IMR-90 (cell line): ENCODE data around the gene FXYD6. TPM values are rescaled to one million over a fixed set of nuclear protein-coding genes. Genes with fewer than 3 reads are reported as not detected.

Experiments used
- ATAC-seq: fragments of 200-7000 bp; cut with Tn5 transposase; 2 replicates; pipeline ENCODE4 v1.9.1; 2020; ENCODE audit warnings: low read depth, mild to moderate bottlenecking, moderate library complexity
- BruUV-seq: library from RNA; stranded (reverse); fragments of 400-500 nt; replicated peaks from 2 replicates; lab custom pipeline; 2021; lab: Mats Ljungman, UMichigan
- CTCF ChIA-PET: fragments of 300-600 bp; formaldehyde crosslinking; extraction: SDS; loops from one replicate; lab custom pipeline; 2021; ENCODE audit warnings: antibody characterized with exemption; lab: Yijun Ruan, JAX
- POLR2A ChIA-PET: fragments of 300-600 bp; sonication (Branson Sonifier 250); formaldehyde crosslinking; loops from one replicate; lab custom pipeline; 2022; ENCODE audit warnings: antibody characterized with exemption; ENCODE audit not compliant: unreplicated experiment; lab: Charles Lee
- DNase-seq: peaks from one replicate; pipeline ENCODE4 v3.0.0; 2013
- H2AFZ ChIP-seq: replicated peaks from 2 replicates; pipeline ENCODE3; 2013; ENCODE audit warnings: low read length, mild to moderate bottlenecking; ENCODE audit not compliant: poor library complexity
- H2AK5ac ChIP-seq: 2 replicates; pipeline ENCODE4 v1.6.1; 2013; ENCODE audit warnings: low read depth, low read length, inconsistent platforms
- H2AK9ac ChIP-seq: replicated peaks from 2 replicates; pipeline ENCODE3; 2013; ENCODE audit warnings: mild to moderate bottlenecking, low read depth, low read length, moderate library complexity; ENCODE audit not compliant: poor library complexity
- H2BK120ac ChIP-seq: 2 replicates; pipeline ENCODE4 v1.6.1; 2013; ENCODE audit warnings: low read depth, low read length, inconsistent platforms
- H2BK15ac ChIP-seq: 3 replicates; pipeline ENCODE4 v1.6.1; 2013; ENCODE audit warnings: low read depth, low read length, inconsistent platforms
- H2BK20ac ChIP-seq: 2 replicates; pipeline ENCODE4 v1.6.1; 2013; ENCODE audit warnings: low read depth, mild to moderate bottlenecking, inconsistent platforms, low read length, moderate library complexity
- H2BK5ac ChIP-seq: 2 replicates; pipeline ENCODE4 v1.6.1; 2013; ENCODE audit warnings: mild to moderate bottlenecking, low read depth, low read length, inconsistent platforms; ENCODE audit not compliant: poor library complexity, severe bottlenecking
- H3K14ac ChIP-seq: replicated peaks from 2 replicates; pipeline ENCODE4 v1.6.1; 2013; ENCODE audit warnings: low read depth, low read length, inconsistent platforms
- H3K18ac ChIP-seq: 2 replicates; pipeline ENCODE4 v1.6.1; 2013; ENCODE audit warnings: low read depth, low read length, control low read depth
- H3K23ac ChIP-seq: 2 replicates; pipeline ENCODE4 v1.6.1; 2013; ENCODE audit warnings: low read depth, low read length, inconsistent platforms
- H3K27ac ChIP-seq: 2 replicates; pipeline ENCODE4 v1.5.1; 2013; ENCODE audit warnings: mild to moderate bottlenecking, control low read depth, low read length; ENCODE audit not compliant: insufficient read depth
- H3K27me3 ChIP-seq: 2 replicates; pipeline ENCODE4 v1.6.1; 2013; ENCODE audit warnings: low read length; ENCODE audit not compliant: control insufficient read depth, insufficient read depth
- H3K36me3 ChIP-seq: 2 replicates; pipeline ENCODE4 v1.6.1; 2013; ENCODE audit warnings: low read length, mixed read lengths; ENCODE audit not compliant: control insufficient read depth, insufficient read depth
- H3K4ac ChIP-seq: 2 replicates; pipeline ENCODE4 v1.6.1; 2013; ENCODE audit warnings: low read depth, low read length, inconsistent platforms
- H3K4me1 ChIP-seq: 2 replicates; pipeline ENCODE4 v1.6.1; 2013; ENCODE audit warnings: low read length, mixed read lengths; ENCODE audit not compliant: control insufficient read depth, insufficient read depth
- H3K4me2 ChIP-seq: 2 replicates; pipeline ENCODE4 v1.6.1; 2013; ENCODE audit warnings: low read depth, mild to moderate bottlenecking, control low read depth, low read length, moderate library complexity
- H3K4me3 ChIP-seq: 2 replicates; pipeline ENCODE4 v1.5.1; 2013; ENCODE audit warnings: low read depth, mild to moderate bottlenecking, control low read depth, low read length, moderate library complexity; ENCODE audit not compliant: insufficient read depth
- H3K56ac ChIP-seq: 2 replicates; pipeline ENCODE4 v1.6.1; 2013; ENCODE audit warnings: low read length, inconsistent platforms; ENCODE audit not compliant: insufficient read depth; ENCODE audit errors: extremely low read depth
- H3K79me1 ChIP-seq, 2 experiments: 2 replicates each; pipeline ENCODE4 v1.6.1; 2013; ENCODE audit warnings: low read length in 2 of 2, inconsistent platforms in 1 of 2, low read depth in 1 of 2
- H3K9ac ChIP-seq: 2 replicates; pipeline ENCODE4 v1.6.1; 2013; ENCODE audit warnings: low read depth, low read length, control low read depth
- H3K9me1 ChIP-seq: 2 replicates; pipeline ENCODE4 v1.6.1; 2013; ENCODE audit warnings: low read length, inconsistent platforms; ENCODE audit not compliant: insufficient read depth
- H3K9me3 ChIP-seq: 2 replicates; pipeline ENCODE4 v1.6.1; 2013; ENCODE audit warnings: low read length; ENCODE audit not compliant: control insufficient read depth, insufficient read depth
- H4K20me1 ChIP-seq: 2 replicates; pipeline ENCODE4 v1.6.1; 2013; ENCODE audit warnings: low read length, inconsistent platforms; ENCODE audit not compliant: insufficient read depth
- H4K5ac ChIP-seq: 2 replicates; pipeline ENCODE4 v1.6.1; 2013; ENCODE audit warnings: mild to moderate bottlenecking, low read depth, low read length, control low read depth
- H4K8ac ChIP-seq, 2 experiments: 2 replicates each; pipeline ENCODE4 v1.6.1; 2013; ENCODE audit warnings: low read depth in 2 of 2, low read length in 2 of 2, control low read depth in 1 of 2, inconsistent platforms in 1 of 2
- H4K91ac ChIP-seq: 2 replicates; pipeline ENCODE4 v1.6.1; 2013; ENCODE audit warnings: low read depth, low read length, inconsistent platforms; ENCODE audit not compliant: insufficient read depth
- BHLHE40 ChIP-seq: fragments of 150-350 bp; IDR thresholded peaks from 2 replicates; pipeline ENCODE4 v1.6.1; 2016; ENCODE audit warnings: mild to moderate bottlenecking, low read depth, low read length
- CEBPB ChIP-seq: IDR thresholded peaks from 2 replicates; pipeline ENCODE4 v1.6.1; 2012; ENCODE audit warnings: low read depth, low read length, improper control_type of control experiment
- CHD1 ChIP-seq: IDR thresholded peaks from 2 replicates; pipeline ENCODE4 v1.6.1; 2012; ENCODE audit warnings: low read depth, low read length, improper control_type of control experiment
- CTCF ChIP-seq: conservative IDR thresholded peaks from 2 replicates; pipeline ENCODE4 v1.5.1; 2012; ENCODE audit warnings: mild to moderate bottlenecking, low read depth, low read length, improper control_type of control experiment
- ELK1 ChIP-seq: fragments of 150-350 bp; IDR thresholded peaks from 2 replicates; pipeline ENCODE4 v1.6.1; 2016; ENCODE audit warnings: low read depth, mild to moderate bottlenecking, low read length, moderate library complexity, borderline replicate concordance
- FOS ChIP-seq: fragments of 150-350 bp; IDR thresholded peaks from 2 replicates; pipeline ENCODE4 v1.6.1; 2016; ENCODE audit warnings: low read depth, low read length
- MAFK ChIP-seq: IDR thresholded peaks from 2 replicates; pipeline ENCODE4 v1.6.1; 2012; ENCODE audit warnings: low read depth, low read length, improper control_type of control experiment
- MAZ ChIP-seq: IDR thresholded peaks from 2 replicates; pipeline ENCODE4 v1.6.1; 2012; ENCODE audit warnings: low read depth, mild to moderate bottlenecking, low read length, improper control_type of control experiment, moderate library complexity, borderline replicate concordance
- NFE2L2 ChIP-seq: fragments of 150-350 bp; IDR thresholded peaks from 2 replicates; pipeline ENCODE4 v1.6.1; 2016; ENCODE audit warnings: low read depth, mild to moderate bottlenecking, low read length
- RCOR1 ChIP-seq: IDR thresholded peaks from 2 replicates; pipeline ENCODE4 v1.6.1; 2012; ENCODE audit warnings: mild to moderate bottlenecking, low read length, improper control_type of control experiment; ENCODE audit not compliant: insufficient replicate concordance
- RFX5 ChIP-seq: IDR thresholded peaks from 2 replicates; pipeline ENCODE4 v1.8.0; 2012; ENCODE audit warnings: low read depth, mild to moderate bottlenecking, low read length, moderate library complexity
- SMC3 ChIP-seq: fragments of 150-350 bp; IDR thresholded peaks from 2 replicates; pipeline ENCODE4 v1.6.1; 2016; ENCODE audit warnings: low read depth, mild to moderate bottlenecking, antibody characterized with exemption, low read length, moderate library complexity
- USF2 ChIP-seq: fragments of 150-350 bp; IDR thresholded peaks from 2 replicates; pipeline ENCODE4 v1.6.1; 2017; ENCODE audit warnings: mild to moderate bottlenecking, antibody characterized with exemption, low read length, low read depth
- WGBS, 2 experiments: methylation state at CpG; one replicate each; pipeline versions ENCODE4 v1.1.5 to v1.1.7; 2013; ENCODE audit warnings: missing lambda C conversion rate in 2 of 2; ENCODE audit not compliant: insufficient read length in 1 of 2; ENCODE audit errors: extremely low coverage in 2 of 2; 5-methylcytosine and 5-hydroxymethylcytosine counted together
- dilution Hi-C: fragments of 300-500 bp; cut with HindIII; formaldehyde crosslinking; loops from one replicate; pipeline ENCODE4 v1.14.3; 2018; ENCODE audit warnings: low sequenced_read_pairs; ENCODE audit not compliant: unreplicated experiment
- in situ Hi-C: fragments of 300-500 bp; cut with MboI; formaldehyde crosslinking; loops from 3 replicates; pipeline ENCODE4 v1.14.3; 2019; ENCODE audit warnings: low sequenced_read_pairs, inconsistent platforms, mixed read lengths
- intact Hi-C: fragments of 100-400 bp; cut with micrococcal nuclease; formaldehyde crosslinking; loops from 2 replicates; pipeline ENCODE4 v1.10.0; 2022
- polyA plus RNA-seq, 3 experiments: library from polyadenylated mRNA; depleted of rRNA; stranded (reverse); fragments of >200 nt; gene quantifications; 2 replicates each; pipeline ENCODE4 v1.2.3, GENCODE V29; 2012; ENCODE audit warnings: low replicate concordance in 1 of 3
- total RNA-seq: library from RNA; depleted of rRNA; stranded (reverse); fragments of >200 nt; gene quantifications from 2 replicates; pipeline ENCODE4 v1.2.3, GENCODE V29; 2012

Gene FXYD6
- total and polyA plus RNA-seq, 2 of the 4 experiments (the other 2 are of a cell fraction) = 0.32 TPM; not detected in 1

GRCh38 chr11:117823294-117823945 is 53.0 kb downstream of the FXYD6 start:
- ATAC-seq = no peak

More at GRCh38 chr11:117823294-117823945, 53.0 kb downstream of the FXYD6 start:
- no peak for DNase-seq
- WGBS, 2 experiments = 59% methylated on average over 14 of the region's 18 CpGs; no CpG with 5 or more reads in 1 of the 2 experiments
- no peaks in the 10 kb centered on the region for H3K9me1 ChIP-seq
- ChIA-PET POLR2A (no interaction called here), CTCF (interaction anchor here (0.9 kb wide), 1 partner anchor 22 kb away, joined by 3 read pairs; no protein-coding TSS in a partner anchor)
- peaks cover 2% of the 10 kb centered on the region; the same call in 1 of the 2 replicates for H3K27me3 ChIP-seq
- dilution Hi-C loops = no loop called here
- TF ChIP-seq USF2 (no peak), MAFK (no peak), MAZ (no peak), NFE2L2 (no peak), RFX5 (no peak), RCOR1 (no peak), CEBPB (no peak), BHLHE40 (no peak), CTCF (no peak), CHD1 (no peak), FOS (no peak), SMC3 (no peak), ELK1 (no peak)
- H3K56ac ChIP-seq = no peak overlapping the region
- H3K18ac ChIP-seq = no peak overlapping the region
- no peaks in the 10 kb centered on the region for H3K36me3 ChIP-seq
- H3K4me1 ChIP-seq = peaks cover 3% of the 10 kb centered on the region; the same call in 1 of the 2 replicates
- H3K4me2 ChIP-seq = no peak overlapping the region
- H3K9ac ChIP-seq = no peak overlapping the region
- no peak overlapping the region for H4K91ac ChIP-seq
- no peak overlapping the region for H2BK5ac ChIP-seq
- no peak overlapping the region for H3K23ac ChIP-seq
- no peaks in the 10 kb centered on the region for H3K9me3 ChIP-seq
- no peak overlapping the region for H2BK120ac ChIP-seq
- H3K4me3 ChIP-seq = no peak overlapping the region
- H3K79me1 ChIP-seq = no peaks in the 10 kb centered on the region
- H2AFZ ChIP-seq = peak overlapping the region; percentile 76
- no peak overlapping the region for H4K5ac ChIP-seq
- no peak overlapping the region for H3K14ac ChIP-seq
- H2AK5ac ChIP-seq = no peak overlapping the region
- H2AK9ac ChIP-seq = peak overlapping the region; percentile 19
- no peak overlapping the region for H2BK15ac ChIP-seq
- intact Hi-C loops = no loop called here
- BruUV-seq = no TSS peak
- H4K8ac ChIP-seq = no peak overlapping the region
- H4K20me1 ChIP-seq = no peaks in the 10 kb centered on the region
- H2BK20ac ChIP-seq = no peak overlapping the region
- in situ Hi-C loops = no loop called here
- H3K4ac ChIP-seq = no peak overlapping the region
- H3K27ac ChIP-seq = no peak overlapping the region
